Measurements from ENCODE around the gene DLGAP1.
A peak's percentile ranks its signal among the peaks of the same experiment; 100 is the strongest.
"Not testable (repeated sequence)": the region's sequence is repeated elsewhere in the genome, so short reads cannot be mapped to it uniquely, and the experiment has no call there.

Gene DLGAP1

GRCh38 chr18:4068552-4069158 is 386.5 kb downstream of the DLGAP1 start:
- peak; percentile 1 for DNase-seq

GRCh38 chr18:4063545-4063944 is 391.6 kb downstream of the DLGAP1 start:
- DNase-seq = no peak

DNA sequence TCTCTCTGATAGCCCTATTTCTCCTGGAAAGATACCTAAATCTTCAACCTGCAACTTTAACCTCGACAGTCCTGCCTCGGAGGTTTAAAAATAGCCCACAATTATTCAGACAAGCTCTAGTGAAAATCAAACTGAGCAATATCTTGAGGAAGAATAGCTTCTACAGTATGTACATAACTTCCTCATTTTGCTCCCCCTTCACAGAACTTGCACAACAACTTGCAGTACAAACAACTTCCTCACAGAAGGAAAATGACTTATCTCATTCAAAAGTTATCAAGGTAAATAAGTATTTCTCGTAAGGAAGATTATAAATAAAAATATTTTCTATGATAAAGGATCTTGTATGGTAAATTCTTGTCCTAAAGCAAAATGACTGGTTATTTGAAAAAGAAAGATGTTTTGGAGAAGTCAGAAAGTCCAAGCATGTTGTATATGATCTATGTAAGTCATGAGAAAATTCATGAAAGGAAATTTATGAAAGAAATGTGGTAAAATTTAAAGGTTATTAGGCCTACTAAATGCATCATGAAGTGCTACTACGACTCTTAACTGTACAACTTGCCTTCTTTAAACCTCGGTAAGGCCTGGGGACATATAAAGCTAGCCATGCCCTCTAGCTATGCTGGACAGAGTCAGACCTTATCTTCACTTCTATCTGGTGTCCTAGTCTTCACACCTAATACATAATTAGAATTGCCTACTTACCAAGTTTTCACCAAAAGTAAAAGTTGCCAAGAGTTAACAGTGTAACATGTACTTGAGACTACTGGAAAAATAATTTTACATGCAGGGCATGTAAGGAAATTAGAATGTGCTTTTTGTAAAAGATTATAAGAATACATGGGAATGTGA is 394.5 kb downstream of the DLGAP1 start:
- no peak for DNase-seq

DNA sequence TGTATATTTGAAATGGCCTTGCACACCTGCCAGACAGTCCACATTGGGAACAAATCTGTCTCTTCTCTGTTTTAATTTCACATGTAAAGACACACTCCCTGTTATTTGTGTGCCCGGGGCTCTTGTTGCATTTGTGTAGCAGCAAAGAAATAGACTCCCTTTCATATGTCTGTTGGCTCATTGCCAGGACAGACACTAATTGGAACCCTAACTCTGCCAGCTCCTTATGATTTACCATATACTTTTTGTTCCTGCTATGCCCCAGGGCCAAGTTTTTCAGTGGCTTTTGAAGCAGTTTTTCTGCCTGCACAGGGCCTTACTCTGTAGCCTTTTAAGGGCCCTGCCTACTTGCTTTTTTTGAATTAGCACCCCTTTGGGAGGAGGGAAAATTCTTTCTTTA is 396.9 kb downstream of the DLGAP1 start:
- DNase-seq = no peak

DNA sequence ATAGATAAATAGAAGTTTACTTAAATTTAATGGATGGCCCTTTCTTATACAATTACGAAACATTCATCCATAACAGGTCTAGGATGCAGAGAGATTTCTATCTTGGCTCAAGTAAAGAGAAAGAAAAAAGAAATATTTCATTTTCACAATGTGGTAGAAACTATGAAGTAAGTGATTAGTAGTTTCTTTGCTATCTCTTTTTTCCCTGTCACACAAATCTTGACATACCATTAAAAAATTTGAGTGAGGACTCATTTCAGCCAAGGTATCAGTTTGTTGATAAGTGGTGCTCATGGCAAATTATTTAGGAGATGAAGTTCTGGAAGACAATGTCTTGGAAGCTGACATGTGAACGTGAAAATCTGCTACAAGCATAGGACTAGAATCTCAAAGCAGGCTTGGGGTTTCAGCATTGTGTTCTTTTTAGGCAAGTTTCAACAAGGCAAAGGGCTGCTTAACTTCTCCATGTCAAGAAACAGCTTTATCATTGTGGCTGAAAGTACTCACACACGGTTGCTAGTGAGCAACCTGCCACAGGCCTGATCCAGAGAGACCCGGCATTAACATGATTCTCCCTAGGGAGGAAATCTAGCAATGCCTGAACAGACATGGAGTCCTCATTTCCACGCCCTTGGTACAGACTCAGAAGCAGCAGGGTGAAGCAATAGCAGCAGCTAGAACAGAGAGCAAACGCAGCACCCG is 414.6 kb downstream of the DLGAP1 start:
- DNase-seq = no peak

DNA sequence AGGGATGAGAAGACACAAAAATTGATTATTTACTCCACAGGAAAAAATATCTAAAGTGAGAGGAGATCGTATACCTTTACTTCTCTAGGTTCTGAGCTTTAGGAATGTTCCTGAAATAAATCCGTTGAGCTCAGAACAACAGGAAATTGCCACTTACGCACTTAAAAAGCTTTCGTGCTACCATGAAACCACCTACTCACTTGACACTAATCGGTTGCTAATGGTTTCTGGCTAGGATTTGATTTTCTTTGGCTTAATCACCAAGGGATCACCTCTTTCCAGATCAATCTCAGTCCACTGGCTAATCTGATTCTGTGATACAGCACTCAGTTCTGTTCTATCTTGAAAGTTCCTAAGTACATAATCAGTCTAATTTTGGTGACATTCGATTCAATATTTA is 419.6 kb downstream of the DLGAP1 start:
- no peak for DNase-seq

DNA sequence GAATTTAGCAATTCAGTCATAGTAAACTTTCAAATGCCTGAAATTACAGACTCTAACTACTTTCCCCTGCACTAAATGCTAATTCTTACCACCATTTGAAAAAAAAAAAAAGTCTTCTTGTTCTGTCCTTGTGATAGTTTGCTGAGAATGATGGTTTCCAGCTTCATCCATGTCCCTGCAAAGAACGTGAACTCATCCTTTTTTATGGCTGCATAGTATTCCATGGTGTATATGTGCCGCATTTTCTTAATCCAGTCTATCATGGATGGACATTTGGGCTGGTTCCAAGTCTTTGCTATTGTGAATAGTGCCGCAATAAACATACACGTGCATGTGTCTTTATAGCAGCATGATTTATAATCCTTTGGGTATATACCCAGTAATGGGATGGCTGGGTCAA is 420.3 kb downstream of the DLGAP1 start:
- DNase-seq = not testable (repeated sequence)

DNA sequence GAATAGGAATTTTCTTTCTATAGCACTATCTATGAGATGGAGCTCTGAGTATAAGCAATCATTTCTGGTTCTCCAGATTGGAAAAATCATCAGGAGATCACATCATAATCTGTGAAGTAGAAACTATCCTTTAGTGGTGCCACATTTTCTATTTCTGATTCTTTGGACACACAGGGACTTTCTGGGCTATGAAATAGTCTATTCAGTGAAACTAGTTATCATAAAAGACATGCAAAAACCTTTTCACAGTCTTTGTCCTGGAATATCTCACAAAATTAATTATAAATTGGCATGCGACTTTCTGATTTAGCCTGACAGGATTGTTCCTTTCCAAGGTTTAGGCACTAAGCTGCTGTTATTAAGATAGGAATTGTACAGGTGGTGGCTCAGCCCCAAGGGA is 428.6 kb downstream of the DLGAP1 start:
- DNase-seq = no peak

DNA sequence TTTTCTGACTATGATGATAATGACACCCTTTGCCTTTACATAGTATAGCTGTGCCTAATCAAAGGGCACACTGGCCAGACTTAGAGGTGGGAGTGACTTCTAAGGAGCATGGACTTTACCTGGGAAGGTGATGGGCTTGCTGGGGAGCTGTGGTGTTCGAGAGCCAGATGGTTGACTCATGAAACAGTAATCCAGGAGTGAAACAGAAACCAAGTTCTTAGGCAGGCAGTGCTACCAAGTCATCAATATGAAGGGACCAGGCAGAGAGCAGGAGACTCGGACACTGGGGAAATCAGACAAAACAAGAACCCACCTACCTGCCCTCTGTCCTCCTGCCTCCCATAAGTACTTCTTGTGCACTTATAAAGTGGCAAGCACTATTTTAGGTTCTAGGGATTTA is 430.4 kb downstream of the DLGAP1 start:
- no peak for DNase-seq

- DNase-seq = not testable (repeated sequence)
These were observed 432.4 kb downstream of the DLGAP1 start for GRCh38 chr18:4022749-4023148.

DNA sequence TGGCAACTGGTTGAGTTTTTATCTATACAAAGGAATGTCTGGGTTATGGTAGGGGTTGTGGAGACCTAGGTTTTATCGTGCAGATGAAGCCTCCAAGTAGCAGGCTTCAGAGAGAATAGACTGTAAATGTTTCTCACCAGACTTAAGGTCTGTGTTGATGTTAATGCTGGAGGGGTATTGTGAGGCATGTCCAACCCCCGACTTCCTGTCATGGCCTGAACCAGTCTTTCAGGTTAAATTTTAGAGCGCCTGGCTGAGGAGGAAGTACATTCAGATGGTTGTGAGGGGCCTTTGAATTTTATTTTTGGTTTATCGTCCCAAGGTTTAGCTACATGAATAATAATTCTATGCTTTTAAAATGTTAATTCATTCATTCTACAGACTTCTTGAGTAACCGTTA is 435.1 kb downstream of the DLGAP1 start:
- DNase-seq = no peak

DNA sequence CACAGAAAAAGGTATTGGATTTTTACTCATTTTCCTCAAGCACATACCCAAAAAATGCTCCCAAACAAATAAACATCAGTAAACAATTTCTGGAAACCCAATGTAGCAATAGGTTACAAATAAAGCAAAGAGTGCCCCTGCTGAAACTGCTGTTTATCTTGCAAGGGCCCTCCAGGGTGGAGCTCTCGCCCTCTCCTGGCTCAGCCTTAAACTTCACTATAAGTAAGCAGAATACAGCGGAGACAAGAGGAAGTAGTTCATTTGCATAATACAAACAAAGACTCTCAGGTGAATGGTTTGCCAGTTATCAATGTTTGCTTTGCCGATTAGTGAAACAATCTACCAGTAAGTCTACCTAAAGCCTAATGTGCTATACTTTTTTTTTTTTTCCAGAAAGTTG is 437.6 kb downstream of the DLGAP1 start:
- no peak for DNase-seq

- no peak for DNase-seq
These were observed 438.6 kb downstream of the DLGAP1 start for GRCh38 chr18:4016391-4017049.

- no peak for DNase-seq
These were observed 447.3 kb downstream of the DLGAP1 start for GRCh38 chr18:4007846-4008245.

GRCh38 chr18:4004183-4004829 is 450.8 kb downstream of the DLGAP1 start:
- DNase-seq = no peak

DNA sequence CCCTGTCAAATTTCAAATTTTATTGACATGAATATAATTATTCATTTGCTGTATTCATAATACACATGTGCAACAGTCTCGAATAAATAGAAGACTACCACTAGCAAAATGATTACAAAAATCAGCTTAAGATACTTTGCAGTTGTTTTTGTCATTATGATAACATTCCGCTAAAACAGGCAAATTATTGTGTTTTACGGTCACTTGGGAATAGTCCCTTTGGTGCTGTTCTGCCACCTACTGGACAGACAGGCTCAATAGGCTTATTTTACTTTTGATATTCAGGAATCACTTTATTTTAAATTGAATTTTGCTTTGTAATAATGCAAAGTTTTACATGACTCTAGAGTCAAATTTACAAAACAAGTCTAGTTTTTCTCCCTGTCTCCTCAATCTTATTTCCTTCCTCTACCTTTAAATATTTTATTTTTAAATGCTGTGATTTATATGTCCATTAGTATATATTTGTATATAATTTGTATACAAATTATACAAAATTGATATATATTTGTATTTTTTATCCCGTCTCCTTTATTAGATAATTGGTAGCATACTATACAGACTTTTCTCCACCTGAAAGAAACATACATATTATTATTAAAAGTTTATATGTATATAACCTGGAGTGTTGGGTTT is 456.3 kb downstream of the DLGAP1 start:
- peak; percentile 46 for DNase-seq

DNA sequence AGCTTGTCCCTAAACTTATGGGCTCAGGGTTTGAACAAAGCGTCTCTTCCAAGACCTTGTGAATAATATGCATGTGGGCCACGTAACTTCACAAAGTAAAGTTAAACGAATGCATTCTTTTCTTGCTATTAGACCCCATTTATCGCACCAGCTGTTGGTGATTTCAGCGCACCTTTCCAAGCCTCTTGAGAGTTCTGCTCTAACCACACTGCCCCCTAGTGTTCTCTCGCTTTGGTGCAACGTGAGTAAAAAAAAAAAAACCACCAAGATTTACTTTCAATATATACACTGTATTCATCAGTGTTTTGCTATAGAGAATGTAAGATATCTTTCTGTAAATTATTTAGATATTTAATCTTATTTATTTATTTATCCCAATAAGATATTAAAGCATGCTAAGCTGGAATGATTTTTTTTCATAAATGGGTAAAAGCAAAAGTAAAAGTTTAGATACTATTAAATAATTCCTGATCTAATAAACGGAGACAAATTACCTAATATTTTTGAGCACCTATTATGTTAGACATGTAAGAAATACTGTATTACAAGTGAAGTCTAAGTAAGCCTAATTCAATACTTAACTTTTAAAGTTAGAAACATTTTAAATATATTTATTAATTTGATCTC is 459.5 kb downstream of the DLGAP1 start:
- peak; percentile 79 for DNase-seq

DNA sequence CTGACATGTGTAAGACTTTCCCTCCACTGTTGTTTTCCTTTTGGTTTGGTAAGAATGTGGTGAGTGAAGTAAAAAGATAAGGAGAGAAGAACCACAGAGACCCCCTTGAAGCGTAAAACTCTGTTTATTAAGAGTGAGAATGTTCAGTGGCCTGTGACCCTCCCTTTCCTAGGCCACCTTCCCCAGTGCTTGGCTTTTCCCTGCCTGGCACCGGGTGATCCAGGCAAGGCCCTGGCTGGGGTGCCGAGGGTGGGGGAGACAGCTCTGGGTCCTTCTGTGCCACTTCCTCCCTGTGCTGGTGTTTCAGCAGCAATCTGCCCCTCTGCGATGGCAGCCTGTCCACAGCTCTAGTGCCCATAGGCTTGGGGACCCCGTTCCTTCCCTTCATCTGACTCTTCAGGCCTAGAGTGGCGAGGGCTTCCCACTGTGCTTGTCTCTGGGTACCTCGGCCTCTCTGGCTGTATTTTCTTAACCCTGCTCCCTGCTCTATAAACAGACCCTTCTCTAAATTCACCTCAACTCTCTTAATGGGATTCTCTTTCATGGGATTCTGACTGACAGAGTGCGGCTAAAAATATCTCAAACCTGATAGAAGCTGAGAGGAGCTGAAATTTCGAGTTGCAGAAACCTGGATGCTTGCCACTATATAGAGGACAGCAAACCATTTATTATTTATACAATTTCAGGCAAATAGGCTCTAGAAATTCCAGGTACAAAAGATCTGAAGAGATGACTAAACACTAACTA is 461.0 kb downstream of the DLGAP1 start:
- no peak for DNase-seq

- DNase-seq = no peak
These were observed 469.4 kb downstream of the DLGAP1 start for GRCh38 chr18:3985664-3986063.

- no peak for DNase-seq
These were observed 470.1 kb downstream of the DLGAP1 start for GRCh38 chr18:3985020-3985419.

DNA sequence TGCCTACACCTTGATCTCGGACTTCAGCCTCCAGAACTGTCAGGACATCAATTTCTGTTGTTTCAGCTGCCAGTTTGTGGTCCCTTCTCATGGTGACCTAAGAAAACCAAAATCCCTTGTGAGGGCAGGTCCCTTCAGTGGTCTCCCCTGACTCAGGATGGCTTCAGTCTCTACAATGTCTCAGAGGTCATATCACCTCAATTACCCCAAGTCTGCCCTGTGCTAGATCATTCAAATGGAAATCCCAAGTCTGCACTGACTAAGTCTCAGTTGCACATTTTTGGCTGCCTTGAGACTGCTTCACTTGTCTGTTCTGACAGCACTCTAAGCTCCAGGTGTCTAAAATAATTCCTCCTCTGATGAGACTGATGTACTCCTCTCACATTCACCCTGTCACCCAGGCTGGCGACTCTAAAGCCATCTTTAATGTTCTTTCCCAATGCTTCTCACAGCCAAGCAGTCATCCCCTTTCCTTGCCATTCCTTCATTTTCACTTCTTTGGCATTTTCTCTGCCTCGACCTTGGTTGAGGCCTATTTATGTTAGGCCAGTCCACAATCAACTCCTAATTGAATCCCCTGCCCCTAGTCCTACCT is 470.8 kb downstream of the DLGAP1 start:
- no peak for DNase-seq
